Renal pelvis (tissue), 12 donors: Measurements from ENCODE around the gene MAMSTR. TPM values are rescaled to one million over a fixed set of nuclear protein-coding genes. Genes with fewer than 3 reads are reported as not detected.
"Not testable (repeated sequence)": the region's sequence is repeated elsewhere in the genome, so short reads cannot be mapped to it uniquely, and the experiment has no call there.

Experiments
- DNase-seq: peaks from one replicate; pipeline ENCODE4 v3.0.0-alpha.2; 2013
- long read RNA-seq, 16 experiments: transcript quantifications; one replicate each; lab custom pipeline, GENCODE V29; 2026
- polyA plus RNA-seq, 3 donors: library from polyadenylated mRNA; unstranded; fragments of 120-200 nt; gene quantifications; one replicate each; pipeline ENCODE4 v1.2.1, GENCODE V29; 2013; ENCODE audit not compliant: insufficient read length in 3 of 3

MAMSTR gene, protein sequence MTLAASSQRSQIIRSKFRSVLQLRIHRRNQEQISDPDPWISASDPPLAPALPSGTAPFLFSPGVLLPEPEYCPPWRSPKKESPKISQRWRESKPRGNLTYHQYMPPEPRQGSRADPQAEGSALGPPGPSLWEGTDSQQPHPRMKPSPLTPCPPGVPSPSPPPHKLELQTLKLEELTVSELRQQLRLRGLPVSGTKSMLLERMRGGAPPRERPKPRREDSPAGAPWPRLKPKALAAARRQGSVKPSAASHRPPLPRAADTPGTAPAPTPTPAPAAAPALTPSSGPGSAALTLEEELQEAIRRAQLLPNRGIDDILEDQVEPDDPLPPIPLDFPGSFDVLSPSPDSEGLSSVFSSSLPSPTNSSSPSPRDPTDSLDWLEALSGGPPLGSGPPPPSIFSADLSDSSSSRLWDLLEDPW
- polyA plus RNA-seq: 1 to 10 TPM; 5.7 to 8.0 (median 7.1) TPM
- long read RNA-seq, donor 1: 0 reads
- long read RNA-seq, donor 2: 0 reads
- long read RNA-seq, donor 3: 0 reads
- long read RNA-seq, donor 4, partial matches to known transcripts: 0 of 3 reads
- long read RNA-seq, donor 4, other reads (novel, unspliced or antisense): 0 of 3 reads
- long read RNA-seq, donor 5: 0 reads
- long read RNA-seq, donor 6, partial matches to known transcripts: 0 of 1 reads
- long read RNA-seq, donor 6, other reads (novel, unspliced or antisense): 0 of 1 reads
- long read RNA-seq, donor 7, partial matches to known transcripts: 0 of 1 reads
- long read RNA-seq, donor 7, other reads (novel, unspliced or antisense): 0 of 1 reads
- long read RNA-seq, donor 8: 0 reads
- long read RNA-seq, donor 9: 0 reads
- long read RNA-seq, donor 10: 0 reads
- long read RNA-seq, donor 11: 0 reads
- long read RNA-seq, donor 12: 0 reads
- long read RNA-seq, donor 13: 0 reads
- long read RNA-seq, donor 14: 0 reads
- long read RNA-seq, donor 15, partial matches to known transcripts: 0 of 1 reads
- long read RNA-seq, donor 15, other reads (novel, unspliced or antisense): 0 of 1 reads
- long read RNA-seq, donor 16: 0 reads

DNA sequence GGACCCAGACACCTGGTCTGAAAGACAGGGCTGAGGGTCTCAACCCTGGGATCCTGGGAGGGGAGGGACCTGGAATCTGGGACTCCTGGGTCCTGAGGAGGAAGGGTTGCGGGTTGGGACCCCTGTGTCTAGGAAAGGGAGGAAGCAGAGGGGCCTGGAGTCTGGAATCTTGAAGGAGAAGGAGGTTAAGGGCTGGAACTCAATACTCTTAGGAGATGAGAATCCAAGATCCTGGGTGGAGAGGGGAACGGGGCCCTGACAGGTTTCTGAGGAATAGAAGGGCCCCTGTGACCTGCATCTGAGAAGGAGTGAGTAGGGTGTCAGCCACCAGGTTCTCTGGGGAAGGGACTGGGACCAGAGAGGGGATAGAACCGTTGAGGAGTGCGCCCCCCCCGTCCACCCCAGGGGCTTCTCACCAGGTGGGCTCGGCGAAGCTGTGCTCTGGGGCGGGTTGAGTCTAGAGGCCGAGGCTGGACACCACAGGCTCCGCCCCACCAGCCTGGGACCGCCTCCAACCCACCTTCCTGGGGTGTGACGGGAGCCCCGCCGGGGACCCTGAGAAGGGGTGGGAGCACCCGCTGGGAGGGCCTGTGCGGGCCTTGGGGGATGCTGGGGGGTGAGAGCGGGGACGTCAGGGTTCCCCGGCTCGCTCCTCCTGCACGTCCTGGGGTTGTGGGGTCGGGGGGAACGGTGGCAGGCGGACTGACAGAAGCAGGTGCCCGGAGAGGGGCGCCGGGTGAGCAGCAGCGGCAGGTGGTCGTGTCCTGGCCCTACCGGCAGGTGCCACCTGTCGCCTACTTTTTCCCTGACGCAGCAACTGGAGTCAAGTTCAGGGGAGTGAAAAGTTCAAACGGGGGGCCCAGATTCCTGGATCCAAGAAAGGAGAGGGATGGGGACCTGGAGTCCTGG is at the start of gene MAMSTR:
TSS of gene MAMSTR (minus strand) at position 463 of the 909 bp plus-strand sequence. CDS start 694 bp downstream, outside the sequence.
- no peak for DNase-seq

DNA sequence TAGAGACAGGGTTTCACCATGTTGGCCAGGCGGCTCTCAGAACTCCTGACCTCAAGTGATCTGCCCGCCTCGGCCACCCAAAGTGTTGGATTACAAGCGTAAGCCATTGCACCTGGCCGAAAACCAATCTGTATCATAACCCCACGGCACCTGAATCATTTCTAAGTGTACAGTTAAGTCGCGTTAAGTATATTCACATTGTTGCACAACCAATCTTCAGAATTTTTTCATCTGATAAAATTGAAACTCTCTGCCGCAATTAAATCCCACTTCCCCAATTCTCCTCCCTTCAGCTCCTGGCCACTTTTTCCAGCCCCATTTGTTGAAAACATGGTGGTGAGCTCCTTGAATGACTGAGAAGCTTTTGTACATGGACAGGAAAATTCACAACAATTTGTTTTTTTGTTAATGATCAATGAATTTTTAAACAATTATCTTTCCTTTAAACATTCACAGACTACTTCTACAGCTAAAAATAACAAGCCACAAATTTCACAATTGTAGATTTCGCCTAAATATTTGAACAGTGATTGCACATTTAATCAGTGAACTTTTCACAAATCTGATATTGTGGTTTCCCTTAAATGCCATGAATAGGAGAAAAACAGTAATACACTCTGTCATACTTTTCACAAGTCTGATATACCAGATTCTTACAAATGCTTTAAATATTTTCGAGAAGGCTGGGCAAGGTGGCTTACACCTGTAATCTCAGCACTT is 49.6 kb upstream of the MAMSTR start:
- no peak for DNase-seq

DNA sequence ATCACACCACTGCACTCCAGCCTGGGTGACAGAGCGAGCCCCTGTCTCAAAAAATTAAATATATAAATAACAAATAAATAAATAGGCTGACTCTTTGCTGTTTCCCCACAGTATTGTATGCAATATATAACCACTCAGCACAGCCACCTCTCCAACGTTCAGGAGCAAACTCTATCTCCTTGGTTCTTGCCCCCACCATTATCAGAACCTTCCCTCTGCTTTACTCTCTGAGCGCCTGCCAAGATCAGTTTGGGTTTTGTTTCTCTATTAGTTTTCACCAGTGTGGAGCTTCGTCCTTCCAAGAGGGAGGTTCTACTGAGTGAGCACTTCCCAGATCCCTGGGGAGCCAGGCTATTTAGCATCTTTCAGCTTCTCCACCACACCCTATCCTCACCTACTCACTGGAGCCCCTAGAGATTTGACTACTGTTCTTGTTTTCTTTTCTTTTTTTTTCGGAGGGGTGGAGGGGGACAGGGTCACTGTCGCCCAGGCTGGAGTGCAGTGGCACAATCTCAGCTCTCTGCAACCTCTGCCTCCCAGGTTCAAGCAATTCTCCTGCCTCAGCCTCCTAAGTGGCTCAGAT is 48.7 kb upstream of the MAMSTR start:
- not testable (repeated sequence) for DNase-seq

DNA sequence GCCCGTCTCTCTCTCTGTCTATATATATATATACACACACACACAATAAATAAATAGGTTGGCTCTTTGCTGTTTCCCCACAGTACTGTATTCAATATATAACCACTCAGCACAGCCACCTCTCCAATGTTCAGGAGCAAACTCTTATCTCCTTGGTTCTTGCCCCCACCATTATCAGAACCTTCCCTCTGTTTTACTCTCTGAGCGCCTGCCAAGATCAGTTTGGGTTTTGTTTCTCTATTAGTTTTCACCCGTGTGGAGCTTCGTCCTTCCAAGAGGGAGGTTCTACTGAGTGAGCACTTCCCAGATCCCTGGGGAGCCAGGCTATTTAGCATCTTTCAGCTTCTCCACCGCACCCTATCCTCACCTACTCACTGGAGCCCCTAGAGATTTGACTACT is 46.3 kb upstream of the MAMSTR start:
- not testable (repeated sequence) for DNase-seq

GRCh38 chr19:48760504-48761205 is 41.1 kb upstream of the MAMSTR start:
- DNase-seq: no peak

GRCh38 chr19:48757741-48758144 is 38.2 kb upstream of the MAMSTR start:
- DNase-seq: no peak

DNA sequence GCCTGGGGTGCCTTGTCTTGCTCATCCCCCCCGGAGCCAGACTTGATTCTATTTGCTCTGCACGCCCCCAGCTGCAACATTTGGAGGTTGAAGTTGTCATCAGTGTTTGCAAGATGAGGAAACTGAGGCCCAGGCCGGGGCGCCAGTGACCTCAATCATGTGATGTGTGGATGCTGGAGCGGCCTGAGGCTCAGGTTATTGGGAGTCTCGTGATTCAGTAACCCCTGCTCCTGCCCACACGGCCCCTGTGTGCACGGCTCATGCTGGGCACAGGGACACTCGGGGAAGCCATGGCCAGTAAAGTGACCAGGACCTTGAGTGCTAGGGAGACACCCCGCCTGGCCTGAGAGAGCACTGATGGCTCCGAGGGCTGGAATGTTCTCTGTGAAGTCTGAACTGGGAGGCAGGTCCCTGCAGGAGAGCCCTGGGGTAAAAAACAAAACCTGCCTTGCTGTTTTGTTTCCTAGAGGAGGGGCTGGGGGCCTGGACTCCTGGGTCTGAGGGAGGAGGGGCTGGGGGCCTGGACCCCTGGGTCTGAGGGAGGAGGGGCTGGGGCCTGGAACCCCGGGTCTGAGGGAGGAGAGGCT is 37.7 kb upstream of the MAMSTR start:
- no peak for DNase-seq

- no peak for DNase-seq
Observed at GRCh38 chr19:48756686-48757085, 37.2 kb upstream of the MAMSTR start.

GRCh38 chr19:48756212-48756611 is 36.7 kb upstream of the MAMSTR start:
- no peak for DNase-seq

DNA sequence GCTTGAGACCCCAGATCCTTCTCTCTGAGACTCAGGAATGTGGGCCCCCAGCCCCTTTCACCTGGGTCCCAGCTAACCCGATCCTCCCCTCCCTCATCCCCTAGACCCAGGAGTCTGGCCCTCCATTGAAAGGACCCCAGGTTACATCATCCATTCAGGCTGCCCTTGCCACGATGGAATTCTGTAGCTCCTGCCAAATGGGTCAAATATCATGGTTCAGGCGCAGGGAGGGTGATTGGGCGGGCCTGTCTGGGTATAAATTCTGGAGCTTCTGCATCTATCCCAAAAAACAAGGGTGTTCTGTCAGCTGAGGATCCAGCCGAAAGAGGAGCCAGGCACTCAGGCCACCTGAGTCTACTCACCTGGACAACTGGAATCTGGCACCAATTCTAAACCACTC is 36.3 kb upstream of the MAMSTR start:
- no peak for DNase-seq

GRCh38 chr19:48755084-48755641 is 35.6 kb upstream of the MAMSTR start, which contains the start of gene FGF21:
Gene FGF21 (plus strand): TSS chr19:48755524. CDS start chr19:48756237, 713 bp downstream.
- DNase-seq: no peak

GRCh38 chr19:48752496-48753365 is 33.2 kb upstream of the MAMSTR start, which contains the start of gene FUT1:
Gene FUT1 (minus strand): TSS chr19:48752641. CDS start chr19:48751281, 1,360 bp downstream.
- DNase-seq: peak; percentile 80

DNA sequence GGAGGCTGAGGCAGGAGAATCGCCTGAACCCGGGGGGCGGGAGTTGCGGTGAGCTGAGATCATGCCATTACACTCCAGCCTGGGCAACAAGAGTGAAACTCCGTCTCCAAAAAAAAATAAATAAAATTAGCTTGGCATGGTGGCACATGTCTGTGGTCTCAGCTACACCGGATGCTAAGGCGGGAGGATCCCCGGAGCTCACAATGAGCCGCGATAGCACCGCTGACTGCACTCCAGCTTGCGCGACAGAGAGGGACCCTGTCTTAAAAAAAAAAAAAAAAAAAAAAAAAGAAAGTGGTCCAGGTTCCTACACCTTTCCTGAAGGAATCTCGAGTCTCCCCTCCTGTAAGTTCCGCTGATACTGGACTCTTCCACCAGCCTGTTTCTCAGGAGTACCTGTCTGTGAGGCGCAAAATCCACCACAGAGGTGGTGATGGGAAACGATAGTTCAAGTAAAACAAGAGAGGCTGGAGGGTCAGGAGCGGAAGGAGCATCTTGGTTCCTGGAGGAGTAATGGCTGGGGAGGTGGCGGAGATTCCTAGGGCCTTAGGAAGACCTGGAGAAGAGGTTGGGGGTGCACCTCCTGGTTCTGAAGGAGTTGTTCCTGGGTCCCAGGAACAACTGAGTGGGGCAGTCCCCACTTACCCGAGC is 32.4 kb upstream of the MAMSTR start:
- DNase-seq: no peak

DNA sequence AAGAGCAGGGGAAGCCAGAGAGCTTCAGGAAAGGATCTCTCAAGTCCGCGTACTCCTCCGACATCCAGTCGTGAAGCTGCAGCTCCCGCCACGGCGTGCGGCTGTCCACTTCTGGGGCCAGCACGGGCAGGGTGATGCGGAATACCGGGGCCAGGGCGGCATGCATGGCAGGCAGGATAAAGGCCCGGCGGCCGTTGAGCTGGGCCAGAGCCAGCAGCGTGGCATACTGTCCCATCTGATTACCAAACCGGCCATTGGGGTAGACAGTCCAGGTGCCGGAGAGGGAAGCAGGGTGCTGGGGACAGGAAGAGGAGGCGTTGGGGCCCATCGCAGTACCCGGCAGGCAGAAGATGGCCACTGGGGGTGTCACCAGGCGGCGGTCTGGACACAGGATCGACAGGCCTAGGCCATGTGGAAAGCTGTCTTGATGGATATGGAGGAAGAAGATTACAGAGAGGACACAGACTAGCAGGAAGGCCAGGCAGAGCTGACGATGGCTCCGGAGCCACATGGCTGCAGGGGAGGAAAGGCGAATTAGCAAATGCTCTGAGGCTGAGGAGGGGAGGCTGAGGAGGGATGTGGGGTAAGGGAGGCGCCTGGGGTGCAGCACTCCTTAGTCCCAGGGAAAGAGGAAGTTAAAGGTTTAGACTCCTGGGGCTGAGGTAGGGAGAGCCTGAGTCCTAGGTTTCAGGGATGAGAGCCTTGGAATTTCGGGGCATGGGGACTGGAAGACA is 31.4 kb upstream of the MAMSTR start:
- DNase-seq: no peak

DNA sequence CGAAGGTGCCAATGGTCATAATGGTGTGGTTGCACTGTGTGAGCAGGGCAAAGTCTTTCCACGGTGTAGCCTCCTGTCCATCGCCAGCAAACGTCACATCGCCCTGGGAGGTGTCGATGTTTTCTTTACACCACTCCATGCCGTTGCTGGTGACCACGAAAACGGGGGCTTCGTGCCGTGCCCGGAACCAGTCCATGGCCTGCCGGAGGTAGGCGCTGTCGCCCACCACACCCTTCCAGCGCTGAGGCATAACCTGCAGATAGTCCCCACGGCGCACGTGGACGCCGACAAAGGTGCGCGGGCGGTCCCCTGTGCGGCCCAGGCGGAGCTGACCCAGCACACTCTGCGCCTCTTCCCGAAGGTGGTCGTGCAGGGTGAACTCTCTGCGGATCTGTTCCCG is 30.8 kb upstream of the MAMSTR start:
- DNase-seq: no peak

DNA sequence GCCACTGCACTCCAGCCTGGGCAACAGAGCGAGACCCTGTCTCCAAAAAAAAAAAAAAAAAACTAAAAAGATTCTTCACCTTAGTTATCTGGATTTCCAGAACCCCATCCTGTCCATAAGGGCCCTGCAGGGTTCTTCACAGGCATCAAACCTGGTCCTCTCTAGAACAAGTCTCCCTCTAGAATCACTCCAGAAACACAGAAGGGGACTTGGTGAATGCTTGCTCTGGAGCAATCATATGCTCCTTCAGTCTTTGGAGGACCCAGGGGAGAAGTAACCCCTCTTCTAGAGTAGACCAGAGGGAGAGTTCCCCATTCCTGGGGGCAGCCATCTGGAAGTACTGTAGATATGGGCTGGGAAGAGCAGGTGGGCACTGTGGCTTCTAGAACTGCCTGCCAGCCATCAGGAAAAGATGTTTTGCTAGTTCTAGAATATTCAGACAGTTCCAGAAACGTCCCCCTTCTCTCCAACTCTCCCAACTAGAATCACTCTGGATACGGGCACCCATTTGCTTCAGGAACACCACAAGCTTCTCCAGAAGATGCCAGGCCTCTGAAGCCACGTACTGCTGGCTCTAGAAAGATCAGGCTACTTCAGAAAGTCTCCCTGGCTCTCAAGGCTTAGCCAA is 30.2 kb upstream of the MAMSTR start:
- DNase-seq: no peak
